ENCODE results near the gene IWS1.

GRCh38 chr2:127434515-127434914, 91.8 kb downstream of the IWS1 start:
- TF ChIP-seq ELF4 (IDR thresholded peaks at IDR 0.05): no peak
- TF ChIP-seq HDGF (IDR thresholded peaks at IDR 0.05; ENCODE audit: borderline replicate concordance): no peak
- no peak for TF ChIP-seq LEF1 (IDR thresholded peaks at IDR 0.05; ENCODE audit: borderline replicate concordance)
- TF ChIP-seq SP1 (IDR thresholded peaks at IDR 0.05): no peak
- TF ChIP-seq ARNT (IDR thresholded peaks at IDR 0.05): no peak
- TF ChIP-seq PKNOX1 (IDR thresholded peaks at IDR 0.05): no peak

Data from HEK293T (cell line).